D721Med (cell line): ENCODE results near the gene NDC80.

Source experiments
- DNase-seq: peaks from one replicate; pipeline ENCODE4 v3.0.0; 2011; ENCODE audit warnings: low spot score; ENCODE audit not compliant: insufficient read length
- FAIRE-seq: peaks from 2 replicates; lab custom pipeline; 2011; peaks lifted over from hg19 to GRCh38; lab: Jason Lieb, UNC
- TF ChIP-seq, protein P1 (sequence below): IDR thresholded peaks from 2 replicates; pipeline ENCODE4 v1.5.1; 2012; ENCODE audit warnings: mild to moderate bottlenecking, control low read depth; ENCODE audit not compliant: insufficient read depth; ENCODE audit errors: missing control alignments

Gene NDC80

GRCh38 chr18:2662990-2663389, 91.6 kb downstream of the NDC80 start:
- DNase-seq (no peak), FAIRE-seq (no peak)
- TF ChIP-seq, protein P1, sequence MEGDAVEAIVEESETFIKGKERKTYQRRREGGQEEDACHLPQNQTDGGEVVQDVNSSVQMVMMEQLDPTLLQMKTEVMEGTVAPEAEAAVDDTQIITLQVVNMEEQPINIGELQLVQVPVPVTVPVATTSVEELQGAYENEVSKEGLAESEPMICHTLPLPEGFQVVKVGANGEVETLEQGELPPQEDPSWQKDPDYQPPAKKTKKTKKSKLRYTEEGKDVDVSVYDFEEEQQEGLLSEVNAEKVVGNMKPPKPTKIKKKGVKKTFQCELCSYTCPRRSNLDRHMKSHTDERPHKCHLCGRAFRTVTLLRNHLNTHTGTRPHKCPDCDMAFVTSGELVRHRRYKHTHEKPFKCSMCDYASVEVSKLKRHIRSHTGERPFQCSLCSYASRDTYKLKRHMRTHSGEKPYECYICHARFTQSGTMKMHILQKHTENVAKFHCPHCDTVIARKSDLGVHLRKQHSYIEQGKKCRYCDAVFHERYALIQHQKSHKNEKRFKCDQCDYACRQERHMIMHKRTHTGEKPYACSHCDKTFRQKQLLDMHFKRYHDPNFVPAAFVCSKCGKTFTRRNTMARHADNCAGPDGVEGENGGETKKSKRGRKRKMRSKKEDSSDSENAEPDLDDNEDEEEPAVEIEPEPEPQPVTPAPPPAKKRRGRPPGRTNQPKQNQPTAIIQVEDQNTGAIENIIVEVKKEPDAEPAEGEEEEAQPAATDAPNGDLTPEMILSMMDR, result no peak
